NCI-H2029 (cell line): ENCODE data around the gene MTHFD1L.
A peak's percentile ranks its signal among the peaks of the same experiment; 100 is the strongest.
"Not testable (repeated sequence)": the region's sequence is repeated elsewhere in the genome, so short reads cannot be mapped to it uniquely, and the experiment has no call there.

ENCODE experiments used
- DNase-seq: peaks from one replicate; lab custom pipeline; 2025; lab: John Stamatoyannopoulos, UW

The MTHFD1L gene

DNA sequence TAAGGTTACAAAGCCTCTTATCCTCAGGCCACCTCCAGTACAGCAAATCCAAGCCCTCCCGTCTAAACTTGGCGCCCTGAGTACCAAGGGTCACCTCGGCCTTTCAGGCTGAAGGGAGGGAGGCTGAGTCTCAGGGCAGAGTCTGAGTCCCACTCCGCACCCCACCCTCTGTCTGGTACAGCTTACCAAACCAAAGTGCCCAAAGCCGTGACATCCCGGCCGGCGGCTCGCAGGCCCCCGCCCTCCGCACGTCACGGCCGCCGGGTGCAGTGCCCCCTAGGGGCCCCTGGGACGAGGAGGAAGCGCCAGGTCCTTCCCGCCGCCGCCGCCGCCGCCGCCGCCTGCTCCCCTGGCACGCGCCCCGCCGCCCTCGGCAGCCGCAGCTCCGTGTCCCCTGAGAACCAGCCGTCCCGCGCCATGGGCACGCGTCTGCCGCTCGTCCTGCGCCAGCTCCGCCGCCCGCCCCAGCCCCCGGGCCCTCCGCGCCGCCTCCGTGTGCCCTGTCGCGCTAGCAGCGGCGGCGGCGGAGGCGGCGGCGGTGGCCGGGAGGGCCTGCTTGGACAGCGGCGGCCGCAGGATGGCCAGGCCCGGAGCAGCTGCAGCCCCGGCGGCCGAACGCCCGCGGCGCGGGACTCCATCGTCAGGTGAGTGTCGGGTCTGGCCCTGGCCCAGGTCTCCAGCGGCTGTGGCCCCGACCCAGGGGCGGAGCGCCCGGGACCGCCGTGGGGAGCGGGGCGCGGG is at the start of gene MTHFD1L:
Gene MTHFD1L (plus strand): TSS at position 297 of the 741 bp plus-strand sequence. CDS start 121 bp downstream, at position 418.
- DNase-seq, result peak; percentile 11

DNA sequence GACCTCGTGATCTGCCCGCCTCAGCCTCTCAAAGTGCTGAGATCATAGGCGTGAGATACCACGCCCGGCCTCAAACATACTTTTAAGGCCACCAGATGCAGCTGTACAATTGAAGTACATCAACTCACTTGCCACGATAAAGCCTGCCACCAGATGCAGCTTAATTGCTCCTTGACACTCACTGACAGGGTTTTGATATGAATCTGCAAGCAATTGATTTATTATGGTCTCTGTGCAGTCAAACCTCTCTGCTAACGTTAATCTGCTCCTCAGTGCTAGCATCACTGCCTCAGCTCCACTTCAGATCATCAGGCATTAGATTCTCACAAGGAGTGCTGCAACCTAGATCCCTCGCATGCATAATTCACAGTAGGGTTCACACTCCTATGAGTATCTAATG is 48.9 kb upstream of the MTHFD1L start:
- DNase-seq, result not testable (repeated sequence)

DNA sequence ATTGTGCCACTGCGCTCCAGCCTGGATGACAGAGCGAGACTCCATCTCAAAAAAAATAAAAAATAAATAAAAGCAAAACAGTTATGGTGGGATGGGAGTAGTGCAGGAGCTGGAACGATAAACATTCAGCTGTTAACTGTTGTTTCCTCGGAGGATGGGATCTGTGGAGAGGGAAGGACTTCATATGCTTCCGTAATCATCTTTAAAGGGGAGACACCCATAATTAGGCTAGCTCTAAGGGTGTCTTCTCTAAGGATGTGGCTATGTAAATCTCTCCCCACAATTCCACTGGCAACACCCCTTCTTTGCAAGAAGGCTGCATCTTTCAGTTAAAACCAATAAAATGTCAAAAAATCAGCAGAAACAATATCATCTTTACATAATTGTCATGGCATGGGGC is 42.6 kb upstream of the MTHFD1L start:
- DNase-seq, result no peak

DNA sequence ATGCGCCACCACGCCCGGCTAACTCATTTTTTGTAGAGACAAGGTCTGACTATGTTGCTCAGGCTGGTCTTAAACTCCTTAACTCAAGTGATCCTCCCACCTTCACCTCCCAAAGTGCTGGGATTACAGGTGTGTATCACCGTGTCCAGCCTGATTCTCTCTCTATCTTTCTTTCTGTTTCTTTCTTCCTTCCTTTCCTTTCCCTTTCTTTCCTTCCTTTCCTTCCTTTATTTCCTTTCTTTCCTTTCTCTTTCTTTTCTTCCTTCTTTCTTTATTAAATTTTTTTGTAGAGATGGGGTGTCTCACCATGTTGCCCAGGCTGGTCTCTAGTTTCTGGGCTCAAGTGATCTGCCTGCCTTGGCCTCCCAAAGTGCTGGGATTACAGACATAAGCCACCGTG is 38.7 kb upstream of the MTHFD1L start:
- no peak for DNase-seq

DNA sequence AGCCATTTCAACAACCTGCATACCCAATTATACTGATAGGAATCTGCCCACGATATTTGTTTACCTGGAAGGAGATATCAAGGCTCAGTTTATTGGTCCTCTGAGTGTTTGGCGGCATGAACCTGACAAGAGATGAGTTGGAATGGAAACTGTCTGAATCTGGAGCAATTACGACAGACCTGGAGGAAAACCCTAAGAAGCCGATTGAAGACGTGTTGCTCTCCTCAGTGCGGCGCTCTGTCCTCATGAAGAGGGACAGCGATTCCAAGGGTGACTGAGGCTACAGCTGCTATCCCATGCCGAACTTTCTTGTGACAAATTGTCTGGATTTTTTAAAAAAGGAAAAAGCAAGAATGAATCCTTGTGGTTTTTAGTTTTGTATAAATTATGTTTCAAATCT is 37.4 kb upstream of the MTHFD1L start:
- DNase-seq, result not testable (repeated sequence)

DNA sequence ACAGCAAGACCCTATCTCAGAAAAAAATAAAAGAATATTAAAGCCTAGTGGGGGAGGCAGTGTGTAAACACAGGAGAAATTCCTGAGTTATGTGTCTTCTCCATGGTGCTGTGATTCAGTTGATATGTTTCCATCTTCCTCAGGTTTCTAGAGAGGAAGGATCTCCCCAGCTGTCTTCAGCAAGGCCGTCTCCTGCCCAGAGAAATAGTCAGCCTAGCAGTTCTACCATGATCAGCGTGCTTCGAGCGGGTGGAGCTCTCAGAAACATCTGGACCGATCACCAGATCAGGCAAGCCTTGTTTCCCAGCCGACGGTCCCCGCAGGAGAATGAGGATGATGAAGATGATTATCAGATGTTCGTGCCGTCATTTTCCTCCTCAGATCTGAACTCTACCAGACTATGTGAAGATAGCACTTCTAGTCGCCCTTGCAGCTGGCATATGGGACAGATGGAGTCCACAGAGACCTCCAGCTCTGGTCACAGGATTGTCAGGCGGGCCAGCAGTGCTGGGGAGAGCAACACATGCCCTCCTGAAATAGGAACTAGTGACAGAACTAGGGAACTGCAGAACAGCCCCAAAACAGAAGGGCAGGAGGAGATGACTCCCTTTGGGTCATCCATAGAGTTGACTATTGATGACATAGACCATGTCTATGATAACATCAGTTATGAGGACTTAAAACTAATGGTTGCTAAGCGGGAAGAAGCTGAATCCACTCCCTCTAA is 34.9 kb upstream of the MTHFD1L start:
- no peak for DNase-seq

DNA sequence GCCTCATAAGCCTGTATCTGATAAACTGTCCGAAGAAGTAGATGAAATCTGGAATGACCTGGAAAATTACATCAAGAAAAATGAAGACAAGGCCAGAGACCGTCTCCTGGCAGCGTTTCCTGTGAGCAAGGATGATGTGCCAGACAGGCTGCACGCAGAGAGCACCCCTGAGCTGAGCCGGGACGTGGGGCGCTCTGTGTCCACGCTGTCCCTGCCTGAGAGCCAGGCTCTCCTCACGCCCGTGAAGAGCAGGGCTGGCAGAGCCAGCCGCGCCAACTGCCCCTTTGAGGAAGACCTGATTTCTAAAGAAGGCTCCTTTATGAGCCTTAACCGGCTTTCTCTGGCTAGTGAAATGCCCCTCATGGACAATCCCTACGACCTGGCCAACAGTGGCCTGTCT is 33.9 kb upstream of the MTHFD1L start:
- no peak for DNase-seq

DNA sequence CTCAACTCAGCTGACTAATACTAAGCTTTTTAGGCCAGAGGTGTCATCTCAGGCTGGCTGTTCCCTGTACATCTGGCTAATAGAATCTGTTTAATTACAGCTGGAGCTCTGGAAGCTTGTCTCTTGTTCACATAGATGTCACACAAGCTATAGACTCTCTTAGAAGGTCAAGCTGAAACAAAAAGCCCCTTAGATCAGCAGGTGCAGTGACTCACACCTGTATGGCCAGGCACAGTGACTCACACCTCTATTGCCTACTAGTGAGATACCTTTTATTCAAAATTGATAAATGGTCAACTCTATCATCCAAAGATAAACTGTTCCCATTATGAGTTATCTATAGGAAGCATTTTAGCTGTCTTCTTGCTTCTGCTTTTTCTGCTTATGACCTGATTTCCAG is 29.9 kb upstream of the MTHFD1L start:
- no peak for DNase-seq

DNA sequence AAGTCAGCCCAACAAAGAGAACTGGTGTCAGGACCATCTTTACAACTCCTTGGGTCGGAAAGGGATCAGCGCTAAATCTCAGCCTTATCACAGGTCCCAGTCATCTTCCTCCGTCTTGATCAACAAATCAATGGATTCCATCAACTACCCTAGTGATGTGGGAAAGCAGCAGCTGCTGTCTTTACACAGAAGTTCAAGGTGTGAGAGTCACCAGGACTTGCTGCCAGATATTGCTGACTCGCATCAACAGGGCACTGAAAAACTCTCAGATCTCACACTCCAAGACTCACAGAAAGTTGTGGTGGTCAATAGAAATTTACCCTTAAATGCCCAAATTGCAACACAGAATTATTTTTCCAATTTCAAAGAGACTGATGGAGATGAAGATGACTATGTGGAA is 25.3 kb upstream of the MTHFD1L start:
- no peak for DNase-seq

DNA sequence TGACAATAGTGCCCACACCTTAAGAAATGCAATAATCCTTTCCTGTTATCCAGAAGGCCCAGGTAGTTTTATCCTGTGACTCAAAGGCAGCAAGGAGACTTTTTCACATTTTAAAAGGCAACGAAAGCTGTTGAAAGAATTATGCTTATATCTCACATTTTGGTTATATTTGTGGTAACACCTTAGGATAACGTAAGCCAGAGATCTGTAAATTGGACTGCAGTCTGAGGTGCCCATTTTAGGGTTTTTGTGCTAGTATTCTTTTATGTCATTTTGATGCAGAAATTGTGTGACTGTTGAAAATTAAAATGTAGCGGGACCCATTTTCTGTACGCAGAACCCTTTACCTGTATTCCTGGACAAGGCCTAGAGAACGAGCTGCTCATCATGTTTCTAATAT is 24.3 kb upstream of the MTHFD1L start:
- no peak for DNase-seq

DNA sequence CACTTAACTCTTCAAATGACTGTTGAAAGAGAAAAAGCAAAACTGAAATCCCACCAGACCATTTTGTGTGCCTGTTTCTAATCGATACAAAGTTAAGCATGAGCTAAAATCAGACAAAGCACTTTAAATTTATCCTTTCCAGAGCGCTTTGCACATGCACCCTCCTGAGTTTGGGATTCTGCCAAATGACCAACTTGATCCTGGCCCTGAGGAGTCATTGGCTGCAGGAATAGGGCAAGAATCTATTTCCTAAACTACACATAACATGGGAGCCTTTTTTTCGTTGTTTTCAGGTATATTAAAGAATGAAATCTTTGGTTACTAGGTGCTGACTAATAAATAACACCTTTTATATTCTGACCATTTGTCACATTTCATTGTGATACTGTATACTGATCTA is 23.8 kb upstream of the MTHFD1L start:
- no peak for DNase-seq

DNA sequence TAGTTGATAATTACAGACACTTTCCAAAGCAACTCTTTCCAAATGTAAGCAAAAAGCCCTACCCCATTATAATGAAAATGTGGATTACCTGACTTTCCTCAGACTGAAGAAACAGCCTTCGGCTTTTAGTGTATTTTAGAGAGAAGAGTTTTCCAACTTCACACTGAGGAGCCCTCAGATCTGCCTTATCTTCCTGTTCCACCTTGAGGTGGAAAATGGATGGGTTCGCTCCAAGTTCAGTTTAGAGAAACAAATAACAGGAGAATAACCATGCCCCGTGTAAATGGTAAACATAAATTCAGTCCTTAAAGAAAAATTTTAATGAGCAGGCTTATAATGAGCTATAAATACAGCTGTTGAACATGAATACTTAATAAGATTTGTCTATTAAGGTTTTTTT is 21.1 kb upstream of the MTHFD1L start:
- no peak for DNase-seq

DNA sequence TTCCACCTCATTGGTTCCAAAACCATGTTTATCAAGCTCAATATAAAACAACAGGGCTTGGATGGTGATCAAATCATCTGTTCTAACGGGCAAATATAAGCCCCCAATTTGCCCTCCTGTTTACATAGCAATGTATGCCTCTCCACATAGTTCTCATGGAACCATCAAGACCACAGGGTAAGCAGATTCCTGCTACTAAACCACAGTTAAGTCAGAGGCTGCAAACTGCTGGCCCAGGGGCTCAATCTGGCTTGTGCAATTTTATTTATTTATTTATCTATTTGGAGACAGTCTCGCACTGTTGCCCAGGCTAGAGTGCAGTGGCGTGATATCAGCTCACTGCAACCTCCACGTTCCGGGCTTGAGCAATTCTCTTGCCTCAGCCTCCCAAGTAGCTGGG is 18.9 kb upstream of the MTHFD1L start:
- DNase-seq, result no peak

DNA sequence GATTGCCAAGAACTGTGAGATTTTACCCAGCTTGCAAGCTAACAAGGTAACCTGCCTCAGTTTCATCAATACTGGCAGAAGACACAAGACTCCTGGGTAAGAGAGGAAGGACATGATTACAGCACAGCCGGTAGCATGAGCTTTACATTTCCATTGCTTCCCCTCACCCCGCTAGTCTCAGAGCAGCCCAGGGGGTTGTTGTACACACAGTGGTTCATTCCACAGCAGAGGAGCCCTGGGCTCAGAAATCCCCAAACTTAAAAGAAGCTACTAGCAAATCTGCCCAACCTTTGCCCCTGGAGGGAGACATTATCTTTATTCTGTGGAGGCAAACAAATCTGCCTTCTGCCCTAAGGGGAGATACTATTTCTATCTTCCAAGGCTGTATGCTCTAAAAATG is 17.1 kb upstream of the MTHFD1L start:
- DNase-seq, result no peak

DNA sequence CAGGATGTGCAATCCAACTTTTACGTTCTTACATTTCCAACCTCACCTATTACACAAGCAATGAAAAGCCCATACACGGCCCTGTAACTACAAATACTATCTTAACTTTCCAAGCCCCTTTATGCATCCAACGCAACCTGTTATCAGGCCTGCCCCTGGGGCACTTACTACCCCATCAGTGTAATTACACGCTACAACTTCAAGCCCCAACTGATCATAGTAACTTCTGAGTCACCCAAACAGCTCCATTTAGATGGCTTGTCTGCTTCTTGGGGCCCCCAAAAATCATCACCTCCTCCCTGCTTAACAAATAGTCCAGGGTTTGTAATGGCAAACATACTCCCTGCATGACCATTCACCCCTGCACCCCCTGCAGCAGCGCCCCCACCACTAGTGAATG is 11.1 kb upstream of the MTHFD1L start:
- not testable (repeated sequence) for DNase-seq

DNA sequence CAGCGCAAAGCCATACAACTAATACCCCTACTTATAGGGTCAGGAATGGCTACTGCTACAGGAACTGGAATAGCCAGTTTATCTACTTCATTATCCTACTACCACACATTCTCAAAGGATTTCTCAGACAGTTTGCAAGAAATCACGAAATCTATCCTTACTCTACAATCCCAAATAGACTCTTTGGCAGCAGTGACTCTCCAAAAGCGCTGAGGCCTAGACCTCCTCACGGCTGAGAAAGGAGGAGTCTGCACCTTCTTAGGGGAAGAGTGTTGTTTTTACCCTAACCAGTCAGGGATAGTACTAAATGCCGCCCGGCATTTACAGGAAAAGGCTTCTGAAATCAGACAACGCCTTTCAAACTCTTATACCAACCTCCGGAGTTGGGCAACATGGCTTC is 10.3 kb upstream of the MTHFD1L start:
- DNase-seq, result not testable (repeated sequence)

DNA sequence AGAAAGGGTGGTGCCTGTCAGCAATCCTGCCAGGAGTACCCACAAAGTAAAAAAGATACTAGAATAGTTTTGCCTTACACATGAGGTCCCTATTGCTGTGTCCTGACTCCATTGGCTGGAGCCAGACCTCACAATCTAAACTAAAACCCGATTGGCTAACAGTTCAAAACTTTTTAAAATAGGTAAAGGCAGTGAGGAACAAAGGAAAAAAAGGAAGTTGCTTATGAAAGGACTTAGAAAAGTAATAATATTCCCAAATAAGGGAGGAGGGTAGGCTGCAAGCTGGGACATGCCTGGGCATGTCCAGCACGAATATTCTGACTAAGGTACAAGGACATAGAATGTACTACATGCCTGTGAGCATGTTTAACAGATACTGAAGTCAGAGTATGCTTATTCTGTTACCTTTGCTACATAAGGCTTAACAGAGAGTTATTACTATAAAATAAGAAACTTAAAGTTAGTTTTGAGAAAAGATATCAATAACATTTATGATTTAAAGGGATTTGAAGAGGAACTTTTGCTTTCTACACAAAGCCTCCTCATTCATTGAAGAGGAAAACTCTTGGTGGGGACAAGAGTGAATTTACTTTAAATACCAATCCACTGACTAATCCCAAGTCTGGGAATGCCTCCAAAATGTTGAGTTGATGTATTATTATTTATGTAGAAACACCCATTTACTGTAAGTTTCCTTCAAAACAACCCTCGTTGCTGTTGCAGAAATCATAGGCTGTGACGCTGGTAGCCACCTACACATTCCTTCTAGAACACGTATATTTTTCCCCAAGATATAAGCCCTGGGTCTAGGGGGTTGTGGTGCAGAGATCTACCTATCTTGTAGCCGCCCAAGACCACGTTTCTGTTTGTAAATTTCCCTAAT is 8.2 kb upstream of the MTHFD1L start:
- DNase-seq, result no peak

DNA sequence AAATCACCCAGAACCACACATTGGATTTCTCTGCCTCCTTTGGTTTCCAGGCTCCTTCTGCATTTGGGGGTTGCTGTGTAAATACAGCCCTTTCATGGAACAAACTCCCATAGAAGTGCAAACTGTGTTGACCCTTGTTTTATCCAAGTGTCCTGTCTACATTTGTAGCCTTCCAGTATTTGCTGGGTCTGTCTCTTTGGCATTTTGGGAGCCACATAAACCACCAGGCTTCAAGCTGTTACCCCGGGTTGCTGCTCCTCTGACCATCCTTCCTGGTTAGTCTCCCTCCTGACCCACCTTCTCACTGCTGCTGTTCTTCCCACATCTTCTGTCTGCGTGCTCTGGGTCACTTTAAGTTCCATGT is 7.6 kb upstream of the MTHFD1L start:
- no peak for DNase-seq

DNA sequence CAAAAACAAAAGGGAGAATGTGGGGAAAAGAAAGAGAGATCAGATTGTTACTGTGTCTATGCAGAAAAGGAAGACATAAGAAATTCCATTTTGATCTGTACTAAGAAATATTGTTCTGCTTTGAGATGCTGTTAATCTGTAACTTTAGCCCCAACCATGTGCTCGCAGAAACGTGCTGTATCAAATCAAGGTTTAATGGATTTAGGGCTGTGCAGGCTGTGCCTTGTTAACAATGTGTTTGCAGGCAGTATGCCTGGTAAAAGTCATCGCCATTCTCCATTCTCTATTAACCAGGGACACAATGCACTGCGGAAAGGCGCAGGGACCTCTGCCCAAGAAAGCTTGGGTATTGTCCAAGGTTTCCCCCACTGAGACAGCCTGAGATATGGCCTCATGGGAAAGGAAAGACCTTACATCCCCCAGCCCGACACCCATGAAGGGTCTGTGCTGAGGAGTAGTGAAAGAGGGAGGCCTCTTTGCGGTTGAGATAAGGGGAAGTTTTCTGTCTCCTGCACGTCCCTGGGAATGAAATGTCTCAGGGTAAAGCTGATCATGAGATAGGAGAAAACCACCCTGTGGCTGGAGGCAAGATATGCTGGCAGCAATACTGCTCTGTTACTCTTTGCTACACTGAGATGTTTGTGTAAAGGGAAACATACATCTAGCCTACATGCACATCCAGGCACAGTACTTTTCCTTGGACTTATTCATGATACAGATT is 3.9 kb upstream of the MTHFD1L start:
- DNase-seq, result not testable (repeated sequence)

DNA sequence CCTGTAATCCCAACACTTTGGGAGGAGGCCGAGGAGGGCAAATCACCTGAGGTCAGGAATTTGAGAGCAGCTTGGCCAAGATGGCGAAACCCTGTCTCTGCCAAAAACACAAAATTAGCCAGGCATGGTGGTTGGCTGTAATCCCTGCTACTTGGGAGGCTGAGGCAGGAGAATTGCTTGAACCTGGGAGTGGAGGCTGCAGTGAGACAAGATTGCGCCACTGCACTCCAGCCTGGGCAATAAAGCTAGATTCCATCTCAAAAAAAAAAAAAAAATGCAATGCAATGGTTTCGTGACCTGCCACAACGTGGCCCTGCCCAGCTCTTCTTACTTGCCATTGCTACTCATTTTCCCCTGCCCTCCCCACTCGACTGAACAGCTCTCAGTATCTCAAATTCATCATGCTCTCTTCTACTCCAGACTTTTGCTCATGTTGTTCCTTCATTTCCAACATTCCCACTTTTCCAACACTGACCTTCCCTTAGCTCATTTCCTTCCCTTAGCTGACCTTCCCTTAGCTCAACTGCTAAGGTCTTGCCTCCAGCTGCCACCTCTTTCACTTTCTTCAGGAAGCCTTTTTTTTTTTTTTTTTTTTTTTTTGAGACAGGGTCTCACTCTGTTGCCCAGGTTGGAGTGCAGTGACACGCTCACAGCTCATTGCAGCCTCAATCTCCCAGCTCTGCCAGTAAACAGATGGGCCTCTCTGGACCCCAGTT is 2.1 kb upstream of the MTHFD1L start:
- no peak for DNase-seq

DNA sequence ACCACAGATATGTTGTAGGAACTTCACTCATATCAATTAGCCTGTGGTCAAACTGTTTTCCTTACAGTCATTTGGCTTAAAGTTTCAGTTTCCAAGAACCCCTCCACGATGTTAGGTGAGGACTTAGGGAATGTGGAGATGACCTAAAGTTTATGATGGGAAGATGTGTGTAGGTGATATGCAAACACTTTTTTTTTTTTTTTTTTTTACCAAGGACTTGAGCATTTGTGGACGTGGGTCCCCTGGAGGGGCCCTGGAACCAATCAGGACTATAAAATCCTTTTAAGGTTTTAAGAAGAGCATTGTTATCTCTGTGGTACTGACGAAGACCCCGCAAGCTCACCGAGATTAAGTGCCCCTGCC is 478 bp upstream of the MTHFD1L start:
- DNase-seq, result no peak
